HG02981 (cell line): ENCODE measurements around the gene ACSL4.
A peak's percentile ranks its signal among the peaks of the same experiment; 100 is the strongest.

Experiments
- ATAC-seq: cut with Tn5 transposase; IDR thresholded peaks from one replicate; pipeline ENCODE4 v1.9.1; 2021; ENCODE audit warnings: mild to moderate bottlenecking, moderate library complexity; ENCODE audit not compliant: unreplicated experiment

ACSL4 gene

DNA sequence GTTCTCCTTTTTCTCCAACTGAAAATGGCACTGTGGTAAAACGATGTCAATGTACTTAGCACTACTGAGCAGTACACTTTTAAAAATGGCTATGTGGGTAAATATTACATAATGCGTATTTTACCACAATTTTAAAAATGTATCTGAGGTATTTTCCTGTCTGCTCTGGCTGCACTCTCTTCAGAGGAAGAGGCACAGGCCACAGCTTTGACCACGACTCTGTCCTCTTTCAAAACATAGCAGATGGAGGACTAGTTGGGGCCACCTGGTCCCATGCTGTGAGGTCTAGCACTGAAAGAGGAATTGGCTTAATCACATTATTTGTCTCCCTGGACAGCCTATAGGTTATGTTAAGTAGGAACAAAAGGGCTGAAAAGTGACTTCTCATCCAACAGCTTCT is 113.3 kb downstream of the ACSL4 start:
- ATAC-seq: peak; percentile 85

DNA sequence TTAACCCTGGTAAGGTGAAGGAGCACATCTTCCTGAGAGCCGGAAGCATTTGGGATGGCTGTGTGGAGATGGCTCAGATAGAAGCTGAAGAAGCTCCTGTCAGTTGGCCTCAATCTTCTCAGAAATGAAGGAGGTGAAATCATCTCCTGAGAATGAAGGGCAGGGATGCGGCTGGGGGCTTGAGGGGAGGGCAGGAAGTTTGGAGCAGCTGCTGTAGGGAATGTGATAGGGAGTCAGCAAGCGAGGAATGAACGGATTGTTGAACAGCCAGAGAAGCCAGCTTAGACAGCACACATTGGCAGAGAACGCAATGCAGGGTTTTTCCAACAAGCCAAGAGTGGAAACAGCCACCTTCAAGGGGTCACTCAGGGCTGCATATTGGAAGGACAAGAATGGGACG is 118.1 kb downstream of the ACSL4 start:
- ATAC-seq: no peak

DNA sequence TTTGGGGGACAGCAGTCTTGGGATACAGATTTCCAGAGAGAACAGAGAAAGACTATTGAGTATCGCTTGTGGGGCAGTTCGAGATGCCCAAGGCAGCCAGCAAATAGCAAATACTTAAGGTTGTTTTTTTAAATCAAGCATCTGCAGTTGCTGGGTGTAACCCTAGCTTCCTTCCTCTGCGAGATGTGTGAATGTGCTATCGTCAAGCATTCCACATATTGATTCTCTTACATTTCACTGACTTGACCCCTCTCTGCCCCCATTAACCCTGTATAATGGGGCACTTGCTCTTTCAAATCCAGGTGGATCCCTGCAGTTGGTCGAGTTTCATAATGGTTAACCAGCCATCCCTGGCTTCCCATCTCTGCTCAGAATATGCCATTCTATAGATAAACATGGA is 131.6 kb downstream of the ACSL4 start:
- no peak for ATAC-seq

DNA sequence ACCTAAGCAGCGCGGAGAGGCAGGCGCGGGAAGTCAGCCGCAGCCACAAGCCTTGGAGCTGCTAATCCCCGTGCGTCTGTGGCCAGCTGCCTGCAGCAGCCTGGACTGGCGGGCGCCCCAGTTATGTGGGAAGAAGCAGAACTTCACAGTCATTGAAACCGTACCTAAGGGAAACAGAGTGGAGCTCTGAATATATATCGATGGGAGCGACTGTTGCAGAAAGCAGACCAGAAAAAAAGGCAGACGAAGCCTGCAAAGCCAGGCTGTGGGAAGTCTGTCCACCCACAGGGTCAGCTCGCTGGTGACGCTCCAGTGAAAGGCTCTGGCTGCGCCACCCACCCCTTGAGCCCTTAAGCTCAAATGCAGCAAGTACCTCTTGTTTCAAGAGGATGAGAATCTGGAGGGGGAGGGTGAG is 132.8 kb downstream of the ACSL4 start:
- no peak for ATAC-seq

DNA sequence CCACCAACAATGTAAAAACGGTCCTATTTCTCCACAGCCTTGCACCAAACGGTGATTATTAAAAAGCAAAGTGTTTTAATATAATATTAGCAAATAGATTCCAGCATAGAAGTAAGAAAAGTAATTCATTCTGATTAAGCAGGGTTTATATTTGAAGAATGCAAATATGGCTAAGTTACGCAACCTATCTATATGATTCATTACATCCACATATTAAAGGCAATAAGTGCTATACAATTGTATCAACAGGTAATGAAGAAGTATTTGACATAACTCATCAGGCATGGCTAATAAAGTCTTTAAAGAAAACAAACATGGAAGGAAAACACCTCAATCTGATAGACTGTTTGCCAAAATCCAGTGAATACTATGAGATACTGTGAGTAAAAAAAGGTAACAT is 137.0 kb downstream of the ACSL4 start:
- no peak for ATAC-seq
